HG02840 (cell line): ENCODE results near the gene FAM76A.

ENCODE experiments used
- ATAC-seq: cut with Tn5 transposase; IDR thresholded peaks from one replicate; pipeline ENCODE4 v1.9.1; 2021; ENCODE audit warnings: mild to moderate bottlenecking, moderate library complexity, moderate number of reproducible peaks; ENCODE audit not compliant: unreplicated experiment, low FRiP score

FAM76A gene

DNA sequence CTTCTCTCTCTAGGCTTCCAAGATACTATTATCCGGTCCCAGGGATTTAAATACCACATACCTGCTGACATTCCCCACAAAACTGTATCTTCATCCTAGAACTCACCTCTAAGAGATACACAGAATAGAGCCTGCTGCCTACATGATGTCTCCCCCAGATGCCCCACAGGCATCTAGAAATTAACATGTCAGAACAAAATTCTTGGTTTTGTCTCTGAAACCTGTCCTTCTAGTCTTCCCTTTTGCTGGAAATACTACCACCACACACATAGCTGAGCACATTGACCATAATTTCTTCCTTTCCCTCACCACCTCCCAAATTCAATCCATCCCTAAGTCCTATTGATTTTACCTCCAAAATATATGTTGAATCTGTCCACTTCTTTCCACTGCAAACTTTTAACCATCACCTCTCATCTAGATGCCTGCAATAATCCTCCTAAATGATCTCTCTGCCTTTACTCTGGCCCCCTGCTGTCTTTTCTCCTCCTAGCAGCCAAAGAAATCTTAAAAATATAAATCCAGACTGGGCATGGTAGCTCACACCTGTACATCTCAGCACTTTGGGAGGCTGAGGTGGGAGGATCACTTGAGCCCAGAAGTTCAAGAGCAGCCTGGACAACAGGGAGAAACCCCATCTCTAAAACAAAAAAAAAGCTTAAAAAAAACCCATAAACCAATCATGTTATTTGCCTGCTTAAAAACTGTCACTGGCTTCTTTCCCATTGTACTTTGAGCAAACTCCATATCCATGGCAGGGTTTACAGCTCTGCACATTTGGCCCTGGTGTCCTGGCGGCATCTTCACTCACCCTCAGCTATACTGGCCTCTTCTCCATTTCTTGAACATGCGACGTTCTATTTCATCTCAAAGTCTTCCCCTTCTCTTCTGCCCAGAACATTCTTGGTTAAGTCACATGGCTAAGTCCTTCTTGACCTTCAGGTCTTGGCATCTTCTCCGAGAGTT is 6.2 kb upstream of the FAM76A start:
- ATAC-seq: no peak

DNA sequence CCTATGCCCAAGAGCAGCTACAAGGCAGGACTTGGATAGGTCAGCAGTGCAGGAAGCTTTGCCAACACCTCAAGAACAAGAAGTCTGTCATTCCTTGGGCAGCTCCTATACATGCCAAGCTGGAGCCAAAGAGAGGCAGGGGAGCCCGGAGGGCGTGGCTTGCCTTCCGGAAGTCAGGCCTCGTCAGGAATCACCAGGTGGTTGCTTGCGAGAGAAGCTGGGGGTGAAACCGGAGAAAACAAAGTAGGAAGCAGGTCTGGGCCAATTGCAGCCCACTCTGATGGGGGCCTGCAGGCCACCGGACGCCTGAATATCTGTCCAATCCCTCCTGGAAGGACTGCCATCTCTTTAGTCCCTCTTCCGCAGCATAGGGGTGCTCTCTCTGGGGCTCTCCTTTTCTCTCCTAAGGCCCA is 794 bp upstream of the FAM76A start:
- ATAC-seq: no peak

DNA sequence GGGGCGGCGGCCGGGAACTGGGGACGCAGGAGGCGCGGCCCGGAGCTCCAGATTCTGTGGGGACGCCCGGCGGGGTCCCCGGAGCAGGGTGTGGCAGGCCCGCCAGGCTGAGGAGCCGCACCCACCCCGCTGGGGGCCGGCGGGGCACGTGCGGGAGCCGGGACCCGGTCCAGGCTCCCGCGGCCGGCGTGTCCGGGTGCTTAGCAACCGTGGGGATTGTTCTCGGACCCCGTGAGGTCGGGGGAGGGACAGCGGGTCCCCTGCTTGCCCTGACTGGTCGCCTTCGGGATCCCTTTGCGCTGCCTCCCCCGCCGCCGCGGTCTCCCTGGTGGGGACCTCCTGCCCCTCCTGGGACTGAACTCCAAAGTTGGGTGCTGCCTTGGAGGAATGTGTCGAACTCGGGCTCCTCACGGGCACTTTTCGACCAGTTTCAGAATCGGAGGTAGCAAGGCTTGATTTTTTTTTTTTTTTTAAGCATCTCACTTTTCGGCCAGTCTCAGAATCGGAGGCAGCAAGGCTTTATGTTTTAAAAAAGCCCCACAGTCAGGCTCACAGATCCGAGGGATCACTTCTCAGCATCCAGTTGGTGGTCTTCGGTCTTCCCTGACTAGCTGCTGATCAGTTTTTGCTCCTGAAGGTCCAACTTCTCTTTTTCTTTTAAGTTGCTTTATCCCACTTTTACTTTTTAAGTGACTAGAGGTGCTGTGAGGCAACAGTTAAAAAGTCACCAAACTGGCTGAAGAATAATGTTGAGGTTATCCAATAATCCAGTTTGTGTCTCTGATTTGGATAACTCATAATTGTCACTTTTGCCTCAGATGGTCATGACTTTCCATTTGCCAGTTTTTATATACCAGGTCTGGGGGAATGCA is 648 bp downstream of the FAM76A start:
- ATAC-seq: peak; percentile 28

DNA sequence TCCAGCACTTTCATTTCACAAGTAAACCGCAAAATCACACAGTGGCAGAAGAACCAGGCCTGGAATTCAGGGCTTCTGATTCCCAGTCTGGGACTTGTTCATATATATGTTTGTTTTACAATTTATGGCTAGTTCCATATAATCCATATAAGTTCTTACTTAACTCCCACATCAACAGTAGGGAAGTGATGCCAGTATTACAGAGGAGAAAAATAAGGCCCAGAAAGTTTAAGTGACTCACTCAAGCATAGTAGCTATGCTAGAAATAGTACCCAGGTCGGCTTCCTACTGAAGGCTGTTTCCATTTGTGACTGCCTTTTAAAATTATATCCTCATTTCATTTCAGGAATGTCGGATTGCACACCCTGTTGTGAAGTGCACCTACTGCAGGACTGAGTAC is 1.4 kb downstream of the FAM76A start:
- no peak for ATAC-seq

DNA sequence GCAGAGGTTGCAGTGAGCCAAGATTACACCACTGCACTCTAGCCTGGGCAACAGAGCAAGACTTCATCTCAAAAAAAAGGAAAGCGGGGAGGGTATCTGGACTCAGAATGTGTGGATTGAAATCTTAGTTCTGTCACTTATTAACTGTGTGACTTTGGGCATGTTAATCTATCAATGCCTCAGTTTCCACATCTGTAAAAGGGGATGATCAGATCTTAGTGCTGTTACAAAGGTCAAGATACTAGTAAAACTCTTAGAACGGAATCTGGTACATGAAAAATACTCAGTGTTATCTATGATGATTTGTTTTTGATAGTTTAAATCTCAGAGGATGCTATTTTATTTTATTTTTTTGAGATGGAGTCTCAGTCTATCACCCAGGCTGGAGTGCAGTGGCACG is 10.5 kb downstream of the FAM76A start:
- no peak for ATAC-seq

DNA sequence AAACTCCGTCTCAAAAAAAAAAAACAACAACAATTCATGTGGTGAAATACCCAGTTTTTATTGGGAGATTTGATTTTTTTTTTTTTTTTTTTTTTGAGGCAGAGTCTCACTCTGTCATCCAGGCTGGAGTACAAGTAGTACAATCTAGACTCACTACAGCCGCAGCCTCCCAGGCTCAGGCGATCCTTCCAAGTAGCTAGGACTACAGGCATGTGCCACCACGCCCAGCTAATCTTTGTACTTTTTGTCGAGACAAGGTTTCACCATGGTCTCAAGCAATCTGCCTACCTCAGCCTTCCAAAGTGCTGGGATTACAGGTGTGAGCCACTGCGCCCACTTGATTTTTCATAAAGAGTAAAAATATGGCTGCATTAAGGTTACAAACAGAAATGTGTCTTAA is 15.4 kb downstream of the FAM76A start:
- ATAC-seq: no peak

DNA sequence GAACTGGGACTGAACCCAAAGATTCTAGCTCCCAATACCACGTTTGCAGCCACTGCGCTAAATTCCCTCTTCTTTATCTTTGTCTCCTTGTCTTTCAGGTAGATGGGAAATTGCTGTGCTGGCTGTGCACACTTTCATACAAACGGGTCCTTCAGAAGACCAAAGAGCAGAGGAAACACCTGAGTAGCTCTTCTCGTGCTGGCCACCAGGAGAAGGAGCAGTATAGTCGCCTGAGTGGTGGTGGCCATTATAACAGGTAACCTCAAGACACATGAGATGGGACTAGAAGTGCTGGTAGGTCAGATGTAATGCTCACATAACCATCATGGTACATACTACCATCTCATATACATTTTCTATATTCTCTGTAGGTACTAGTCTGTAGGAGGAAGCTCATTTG is 18.8 kb downstream of the FAM76A start:
- ATAC-seq: no peak

DNA sequence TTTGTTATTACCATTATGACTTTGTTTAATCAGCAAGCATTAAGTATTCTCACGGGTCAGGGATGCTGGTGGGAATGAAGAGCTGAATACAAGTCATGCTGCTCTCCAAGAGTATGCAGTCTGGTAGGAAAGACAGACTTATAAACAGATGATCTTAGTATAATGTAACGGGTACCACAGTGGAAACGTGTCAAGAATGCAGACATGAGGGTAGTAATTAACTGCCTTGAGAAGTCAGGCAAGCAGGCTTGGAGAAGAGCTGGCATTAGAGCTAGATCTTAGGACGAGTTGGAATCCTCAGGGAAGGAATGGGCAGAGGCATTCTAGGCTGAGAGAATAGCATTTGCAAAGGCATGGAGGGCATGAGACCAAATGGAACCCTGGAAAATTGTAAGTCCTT is 19.7 kb downstream of the FAM76A start:
- no peak for ATAC-seq

DNA sequence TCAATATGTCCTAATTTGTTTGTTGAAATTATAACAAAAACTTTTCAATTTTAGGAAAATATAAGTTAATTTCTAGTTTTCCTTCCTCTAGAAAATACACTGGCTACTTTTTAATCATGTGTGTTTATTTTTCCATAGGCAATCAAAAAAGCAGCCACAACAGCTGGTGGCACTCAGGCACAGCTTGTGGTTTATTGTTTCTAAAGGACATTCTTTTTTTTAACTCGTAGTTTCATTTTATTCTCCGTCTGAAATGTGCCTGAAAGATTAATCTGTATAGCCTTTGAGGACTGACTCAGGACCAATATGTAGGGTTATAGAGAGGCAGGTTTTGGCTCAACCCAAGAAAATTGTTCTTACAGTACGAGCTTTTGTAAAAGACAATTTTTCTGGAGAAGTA is 26.6 kb downstream of the FAM76A start:
- no peak for ATAC-seq

DNA sequence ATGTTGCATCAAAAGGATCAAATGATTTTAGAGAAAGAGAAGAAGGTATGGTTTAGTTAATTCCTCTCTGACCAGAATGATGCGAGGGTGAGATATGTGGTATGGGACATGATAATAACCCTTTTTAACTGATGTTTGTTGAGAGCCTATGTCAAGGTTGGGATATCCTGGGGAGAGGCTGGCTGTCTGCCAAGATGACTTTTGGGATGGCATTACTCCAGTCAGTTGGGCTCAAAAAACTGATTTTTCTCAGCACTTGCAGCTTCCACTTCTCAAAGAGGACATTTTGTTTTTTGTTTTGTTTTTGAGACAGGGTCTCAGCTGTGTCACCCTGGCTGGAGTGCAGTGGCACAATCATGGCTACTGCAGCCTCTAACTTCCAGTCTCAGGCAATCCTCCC is 29.5 kb downstream of the FAM76A start:
- ATAC-seq: no peak

DNA sequence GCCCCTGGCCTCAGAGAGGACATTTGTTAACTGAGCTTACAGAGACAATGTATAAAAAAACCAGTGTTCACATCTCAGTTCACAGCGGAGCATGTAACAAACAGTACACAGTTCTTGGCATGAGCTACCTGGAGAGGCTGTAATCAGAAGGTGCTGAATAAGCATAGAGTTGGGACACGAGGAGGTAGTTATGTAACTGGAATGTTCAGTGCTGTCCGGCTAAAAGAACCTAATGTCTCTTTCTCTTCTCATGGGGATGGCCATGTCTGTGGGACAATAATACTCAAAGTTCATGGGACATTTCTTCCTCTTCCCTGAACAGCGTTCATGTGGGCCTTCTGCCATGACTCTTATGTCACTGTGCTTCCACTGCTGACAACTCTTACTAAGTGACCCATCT is 30.1 kb downstream of the FAM76A start:
- ATAC-seq: no peak

DNA sequence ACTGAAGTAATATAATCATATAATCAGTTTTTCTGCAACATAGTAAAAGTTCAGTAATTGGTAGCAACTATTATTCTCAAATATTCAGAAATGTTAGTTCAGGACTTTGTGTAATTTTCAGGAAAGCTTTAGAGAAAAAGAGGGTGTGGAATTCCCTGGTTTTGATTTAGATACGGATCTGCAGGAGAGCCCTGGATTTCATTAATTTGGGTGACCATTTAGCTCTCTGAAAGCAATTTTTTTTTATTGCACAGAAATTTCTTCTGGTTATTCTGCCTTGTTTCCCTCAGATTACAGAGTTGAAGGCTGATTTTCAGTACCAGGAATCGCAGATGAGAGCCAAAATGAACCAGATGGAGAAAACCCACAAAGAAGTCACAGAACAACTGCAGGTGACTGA is 33.5 kb downstream of the FAM76A start:
- no peak for ATAC-seq

DNA sequence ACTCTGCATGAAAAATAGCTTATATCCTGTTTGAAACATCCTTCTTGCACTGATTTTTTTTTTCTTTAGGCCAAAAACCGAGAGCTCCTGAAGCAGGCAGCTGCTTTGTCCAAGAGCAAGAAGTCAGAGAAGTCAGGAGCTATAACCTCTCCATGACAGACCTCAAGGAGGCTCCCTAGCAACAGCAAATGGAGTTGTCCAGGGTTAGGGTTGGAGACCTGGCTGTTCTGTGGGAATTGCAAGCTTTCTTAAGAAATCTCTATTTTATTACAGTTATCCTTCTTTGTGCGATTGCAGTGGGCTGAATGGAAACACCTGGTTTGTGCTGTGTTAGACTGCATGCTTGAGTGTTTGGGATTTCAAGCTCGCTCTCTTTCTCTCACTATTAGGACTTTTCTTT is 34.7 kb downstream of the FAM76A start:
- ATAC-seq: no peak

DNA sequence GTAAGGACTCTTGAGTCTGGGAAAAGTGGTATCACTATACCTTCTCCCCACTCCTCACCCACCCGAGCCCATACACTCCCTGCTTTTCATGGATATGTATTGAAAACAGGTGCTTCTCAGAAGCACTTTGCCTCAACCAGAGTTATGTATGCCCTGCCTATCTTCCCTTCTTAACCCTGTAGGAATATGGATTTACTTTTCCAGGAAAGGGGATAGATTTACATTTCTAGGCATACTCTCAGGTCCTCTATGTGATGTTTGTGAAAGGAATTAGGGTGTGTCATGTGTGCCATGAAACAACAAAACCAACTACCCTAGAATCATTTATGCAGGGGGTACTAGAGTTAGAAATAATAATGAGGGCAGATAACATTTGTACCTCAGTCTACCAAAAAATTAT is 36.3 kb downstream of the FAM76A start:
- ATAC-seq: no peak

DNA sequence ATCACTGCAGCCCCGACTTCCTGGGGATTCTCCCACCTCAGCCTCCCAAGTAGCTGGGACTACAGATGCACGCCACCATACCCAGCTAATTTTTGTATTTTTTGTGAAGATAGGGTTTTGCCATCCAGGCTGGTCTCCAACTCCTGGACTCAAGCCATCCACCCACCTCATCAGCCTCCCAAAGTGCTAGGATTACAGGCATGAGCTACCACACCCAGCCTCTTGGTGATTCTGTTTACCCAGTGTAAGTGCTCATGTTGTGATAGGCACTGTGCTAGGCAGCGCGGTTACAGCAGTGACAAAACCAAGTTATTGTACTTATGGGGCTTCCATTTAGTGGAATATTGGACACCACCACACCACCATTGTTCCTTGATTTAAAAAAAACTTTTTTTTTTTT is 37.6 kb downstream of the FAM76A start:
- ATAC-seq: no peak

DNA sequence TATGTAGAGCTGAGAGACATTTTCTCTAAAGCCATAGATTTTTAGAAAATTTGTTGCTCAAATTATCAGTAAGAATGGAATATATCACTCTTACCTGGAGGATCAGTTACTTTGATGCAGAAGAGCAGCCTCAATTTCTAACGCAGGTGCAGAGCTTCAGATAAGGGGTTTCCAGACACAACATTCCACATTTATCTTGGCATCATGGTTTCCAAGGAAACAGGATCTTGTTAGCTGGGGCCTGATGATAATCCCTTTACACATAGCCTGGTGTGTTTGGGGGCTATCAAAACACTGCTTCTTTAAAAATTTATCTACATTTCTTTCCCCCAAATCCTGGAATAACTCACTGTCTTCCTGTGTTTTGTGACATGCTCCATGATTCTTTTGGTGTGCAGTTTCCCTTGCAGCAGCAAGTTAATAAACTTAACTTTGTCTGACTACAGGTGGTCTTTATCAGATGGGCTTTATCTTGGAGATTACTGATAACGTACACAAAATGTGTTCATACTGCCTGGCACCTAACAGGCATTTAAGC is 44.6 kb downstream of the FAM76A start:
- no peak for ATAC-seq

DNA sequence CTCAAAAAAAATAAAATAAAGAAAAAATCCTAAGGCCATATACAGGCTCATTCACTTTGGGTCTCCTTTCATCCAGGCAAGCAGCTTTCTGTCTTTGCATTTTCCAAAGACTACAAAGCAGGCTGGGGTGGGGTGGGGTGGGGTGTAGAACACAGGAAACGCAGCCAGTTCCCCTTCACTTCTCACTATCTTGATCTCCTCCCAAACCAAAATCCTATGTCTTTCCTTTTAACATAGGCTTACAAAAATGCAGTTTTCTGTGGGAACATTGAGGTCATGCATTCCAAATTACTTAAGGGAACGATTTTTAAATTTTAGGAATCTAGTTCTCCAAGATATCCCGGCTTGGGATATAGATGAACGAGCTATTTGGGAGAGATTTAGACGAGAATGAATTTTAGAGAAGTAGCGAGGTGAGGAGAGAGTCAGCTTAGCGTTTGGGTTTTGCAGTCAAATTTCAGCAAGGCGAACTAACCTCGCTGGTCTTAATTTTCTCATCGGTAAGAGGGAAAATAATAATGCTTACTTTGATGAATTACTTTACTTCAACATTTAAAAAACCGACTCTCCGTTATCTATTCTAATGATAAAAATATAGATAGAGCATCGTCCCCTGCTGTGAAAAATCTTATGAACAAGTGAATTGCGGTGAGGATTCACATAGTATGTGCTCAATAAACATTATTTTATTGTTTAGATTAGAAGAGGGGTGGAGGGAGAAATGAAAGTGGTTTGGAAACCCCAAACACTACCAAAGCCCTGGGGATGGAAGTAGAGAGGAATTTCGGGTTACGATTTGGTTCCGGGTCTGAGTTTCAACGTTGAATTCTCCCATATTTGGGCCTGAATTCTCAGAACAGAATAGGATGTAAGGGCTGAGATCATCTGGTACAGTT is 46.5 kb downstream of the FAM76A start:
- ATAC-seq: no peak

DNA sequence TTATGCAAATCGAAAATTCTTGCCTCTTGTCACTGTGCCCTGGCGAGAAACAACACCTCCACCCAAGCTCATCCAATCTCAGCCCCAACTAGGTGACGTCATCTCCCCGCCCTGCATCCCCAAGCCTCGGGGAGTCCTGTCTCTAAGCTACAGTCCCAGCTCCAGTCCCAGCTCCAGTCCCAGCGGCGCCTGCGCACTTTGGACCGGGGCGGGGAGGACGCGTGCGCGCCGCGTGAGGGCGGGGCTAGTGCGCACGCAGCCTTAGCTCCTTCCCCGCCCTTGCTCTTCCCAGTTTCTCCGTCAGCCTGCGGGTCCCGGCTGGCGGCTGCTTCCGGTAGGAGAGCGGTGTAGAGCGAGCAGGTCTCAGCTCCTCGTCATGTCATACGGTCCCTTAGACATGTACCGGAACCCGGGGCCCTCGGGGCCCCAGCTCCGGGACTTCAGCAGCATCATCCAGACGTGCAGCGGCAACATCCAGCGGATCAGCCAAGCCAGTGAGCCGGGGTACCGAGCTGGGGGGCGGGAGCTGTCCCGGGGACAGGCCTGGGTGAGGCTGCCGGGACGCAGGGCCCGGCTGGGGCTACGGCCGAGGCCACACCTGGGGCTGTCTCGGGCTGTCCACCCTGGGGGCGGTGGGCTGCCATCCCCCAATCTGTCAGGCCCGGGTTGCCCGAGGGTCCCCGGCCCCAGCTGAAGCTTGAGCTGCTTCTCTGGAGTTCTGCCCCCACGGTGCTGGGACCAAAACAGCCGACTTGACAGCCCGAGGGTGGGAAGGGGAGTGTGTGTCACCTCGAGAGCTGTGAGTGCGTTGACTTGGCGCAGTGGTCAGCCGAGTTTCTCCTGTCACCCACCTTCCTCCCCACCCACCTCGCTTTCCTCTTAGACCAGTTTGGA is 47.4 kb downstream of the FAM76A start, which contains the start of gene STX12:
Gene STX12, plus strand, starts transcription at position 288 of the 894 bp plus-strand sequence. Its CDS starts 89 bp downstream, at position 377.
- ATAC-seq: peak; percentile 94

DNA sequence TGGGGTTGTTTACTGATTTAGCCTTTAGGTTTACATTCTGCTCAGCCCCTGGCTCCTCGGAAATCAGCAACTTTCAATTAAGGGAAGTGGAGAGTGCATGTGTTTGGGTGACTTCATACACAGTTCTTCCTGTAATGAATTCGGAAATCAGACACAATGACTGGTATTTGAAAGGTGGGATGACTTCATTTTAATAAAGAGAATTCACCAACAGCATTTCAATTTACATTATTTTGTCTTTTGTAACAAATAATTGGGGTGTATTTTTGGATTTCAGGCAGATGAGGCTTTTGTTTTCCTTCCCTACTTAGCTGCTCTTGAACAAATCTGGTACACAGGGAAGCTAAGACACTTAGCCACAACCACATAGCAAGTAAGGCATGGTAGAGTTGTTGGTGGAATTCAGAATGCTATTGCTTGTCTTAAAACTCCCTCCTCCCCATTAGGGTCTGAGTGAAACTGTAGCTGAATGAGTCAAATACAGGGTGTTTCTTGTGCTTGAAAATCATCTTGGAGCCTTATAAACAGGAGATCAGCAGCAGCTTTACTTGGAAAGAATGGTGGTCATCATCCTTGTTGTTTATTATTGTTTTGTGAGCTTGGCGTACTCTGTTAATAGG is 48.2 kb downstream of the FAM76A start:
- ATAC-seq: no peak
